Left lung (tissue), 10 donors: ENCODE results near the gene ETV6. TPM values are rescaled to one million over a fixed set of nuclear protein-coding genes. Genes with fewer than 3 reads are reported as not detected.
A peak's percentile ranks its signal among the peaks of the same experiment; 100 is the strongest.

ENCODE experiments used
- ATAC-seq: fragments of 200-7000 bp; cut with Tn5 transposase; one replicate; pipeline ENCODE4 v1.9.1; 2020; ENCODE audit warnings: moderate library complexity
- DNase-seq, 4 donors: peaks; one replicate each; pipeline ENCODE4 v3.0.0-alpha.2; 2013 to 2020
- H3K27ac ChIP-seq, 2 donors: fragments of 200-600 bp; sonication (generic) in 1 of 2; one replicate each; pipeline versions ENCODE4 v1.5.0 to v1.8.0; 2020 to 2021
- H3K27me3 ChIP-seq, 2 donors: fragments of 200-600 bp; sonication (generic) in 1 of 2; one replicate each; pipeline versions ENCODE4 v1.5.0 to v1.8.0; 2020 to 2021
- H3K36me3 ChIP-seq, 2 donors: fragments of 200-600 bp; sonication (generic) in 1 of 2; one replicate each; pipeline versions ENCODE4 v1.5.0 to v1.8.0; 2020 to 2021
- H3K4me1 ChIP-seq, 2 donors: fragments of 200-600 bp; one replicate each; pipeline ENCODE4 v1.8.0; 2021
- H3K4me3 ChIP-seq, 2 donors: fragments of 200-600 bp; sonication (generic) in 1 of 2; one replicate each; pipeline versions ENCODE4 v1.5.0 to v1.8.0; 2020 to 2021; ENCODE audit warnings: mild to moderate bottlenecking in 1 of 2
- H3K9me3 ChIP-seq, 2 donors: fragments of 200-600 bp; sonication (generic) in 1 of 2; one replicate each; pipeline versions ENCODE4 v1.5.0 to v1.8.0; 2020 to 2021
- CTCF ChIP-seq, 2 donors: fragments of 200-600 bp; sonication (generic) in 1 of 2; IDR thresholded peaks; one replicate each; pipeline versions ENCODE4 v1.5.0 to v1.8.0; 2021; ENCODE audit warnings: antibody characterized with exemption in 2 of 2
- intact Hi-C, 2 donors: fragments of 100-400 bp; cut with DNase I; formaldehyde crosslinking; loops; one replicate each; pipeline versions ENCODE4 v1.11.2 to v1.14.2; 2022
- polyA plus RNA-seq, 6 donors: library from polyadenylated mRNA; unstranded; fragments of 120-200 nt; gene quantifications; one replicate each; pipeline ENCODE4 v1.2.1, GENCODE V29; 2013; ENCODE audit not compliant: insufficient read length in 6 of 6
- total RNA-seq, 2 donors: library from RNA; stranded (reverse); fragmentation: NEBNext Ultra II Directional; extraction: Animal tissue kit (Norgen Biotek cat#: 25700); gene quantifications; one replicate each; pipeline ENCODE4 v1.2.1, GENCODE V29; 2021
- donor health status: DM: no; HTN: yes; CAD: no.
- donor health status: DM: no; HTN: no; CAD: no.

ETV6 gene
- total and polyA plus RNA-seq, 8 donors = 16.0 to 44.7 (median 17.1) TPM

GRCh38 chr12:11654802-11655201 lies 5.3 kb downstream of the ETV6 start:
- Histone ChIP-seq H3K4me3 (no peak overlapping the region), H3K4me1 (peaks cover 18 to 86% of the 10 kb centered on the region in 2 donors), H3K27ac (peak overlapping the region in 1 of 2 donors; percentile 99), H3K9me3 (no peaks in the 10 kb centered on the region), H3K27me3 (no peaks in the 10 kb centered on the region), H3K36me3 (no peaks in the 10 kb centered on the region)
- no peak for TF ChIP-seq CTCF (IDR thresholded peaks at IDR 0.05)
- DNase-seq (no peak), ATAC-seq (no peak)
- intact Hi-C loops = no loop called here

- no peaks in the 10 kb centered on the region for H3K27me3 ChIP-seq
- H3K4me1 ChIP-seq = peaks cover 18 to 96% of the 10 kb centered on the region in 2 donors
- no peak overlapping the region for H3K4me3 ChIP-seq
- TF ChIP-seq CTCF (IDR thresholded peaks at IDR 0.05) = no peak
- H3K36me3 ChIP-seq = no peaks in the 10 kb centered on the region
- ATAC-seq (no peak), DNase-seq (no peak)
- H3K27ac ChIP-seq = peak overlapping the region in 1 of 2 donors; percentile 99
- no peaks in the 10 kb centered on the region for H3K9me3 ChIP-seq
- intact Hi-C loops = no loop called here
Observed at GRCh38 chr12:11655842-11656241, 6.4 kb downstream of the ETV6 start.

DNA sequence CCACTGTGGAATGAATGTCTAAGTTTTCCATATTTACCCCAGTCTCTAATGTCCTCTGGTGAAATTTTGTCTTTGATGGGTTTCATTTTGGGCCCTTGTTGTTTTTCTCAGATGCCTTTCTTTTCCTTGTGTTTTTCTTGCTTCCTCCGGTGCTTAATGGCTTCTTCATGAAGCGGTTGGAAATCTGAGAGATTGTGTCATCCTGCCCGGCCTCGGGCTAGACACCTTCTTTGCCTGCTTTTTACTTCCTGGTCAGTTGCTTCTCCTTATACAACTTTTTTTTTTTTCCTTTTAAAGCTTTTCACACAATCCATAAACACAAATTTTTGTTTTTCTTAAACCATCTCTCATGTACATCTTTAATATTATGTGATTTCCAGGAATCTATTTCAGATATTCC lies 7.1 kb downstream of the ETV6 start:
- Histone ChIP-seq H3K36me3 (no peaks in the 10 kb centered on the region), H3K4me1 (peaks cover 18 to 99% of the 10 kb centered on the region in 2 donors)
- TF ChIP-seq CTCF (IDR thresholded peaks at IDR 0.05) = no peak

GRCh38 chr12:11657511-11657910 lies 8.0 kb downstream of the ETV6 start:
- H3K36me3 ChIP-seq = no peaks in the 10 kb centered on the region
- TF ChIP-seq CTCF (IDR thresholded peaks at IDR 0.05) = no peak
- DNase-seq (no peak), ATAC-seq (no peak)
- no peaks in the 10 kb centered on the region for H3K9me3 ChIP-seq
- H3K4me1 ChIP-seq = peaks cover 12 to 90% of the 10 kb centered on the region in 2 donors
- no peak overlapping the region for H3K4me3 ChIP-seq
- intact Hi-C loops = no loop called here
- no peaks in the 10 kb centered on the region for H3K27me3 ChIP-seq
- peak overlapping the region in 1 of 2 donors; percentile 99 for H3K27ac ChIP-seq

More for the DNA sequence above, 7.1 kb downstream of the ETV6 start:
- DNase-seq = no peak
- H3K27ac ChIP-seq = peak overlapping the region in 1 of 2 donors; percentile 99
- ATAC-seq = no peak
- H3K9me3 ChIP-seq = no peaks in the 10 kb centered on the region
- no peaks in the 10 kb centered on the region for H3K27me3 ChIP-seq
- intact Hi-C loops = no loop called here
- H3K4me3 ChIP-seq = no peak overlapping the region

- TF ChIP-seq CTCF (IDR thresholded peaks at IDR 0.05) = no peak
- intact Hi-C loops = no loop called here
- H3K27me3 ChIP-seq = no peaks in the 10 kb centered on the region
- H3K9me3 ChIP-seq = no peaks in the 10 kb centered on the region
- H3K36me3 ChIP-seq = no peaks in the 10 kb centered on the region
- DNase-seq (no peak), ATAC-seq (peak; percentile 26)
- H3K27ac ChIP-seq = no peak overlapping the region
- peaks cover 15 to 86% of the 10 kb centered on the region in 2 donors for H3K4me1 ChIP-seq
- no peak overlapping the region for H3K4me3 ChIP-seq
Observed at GRCh38 chr12:11658791-11659190, 9.3 kb downstream of the ETV6 start.
